ENCODE measurements around the gene VSTM5.

- no peak for TF ChIP-seq CTCF (IDR thresholded peaks at IDR 0.05 in 2 of 3, conservative IDR thresholded peaks at IDR 0.05 in 1 of 3; ENCODE audit: borderline replicate concordance in 1 of 3, insufficient read depth in 1 of 3, low read depth in 2 of 3, low read length in 2 of 3)
- TF ChIP-seq, protein P1, sequence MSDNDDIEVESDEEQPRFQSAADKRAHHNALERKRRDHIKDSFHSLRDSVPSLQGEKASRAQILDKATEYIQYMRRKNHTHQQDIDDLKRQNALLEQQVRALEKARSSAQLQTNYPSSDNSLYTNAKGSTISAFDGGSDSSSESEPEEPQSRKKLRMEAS (IDR thresholded peaks at IDR 0.05), result no peak
- TF ChIP-seq SIN3A (IDR thresholded peaks at IDR 0.05; ENCODE audit: low read depth), result no peak
- TF ChIP-seq POLR2A (IDR thresholded peaks at IDR 0.05; ENCODE audit: borderline replicate concordance, extremely low read depth, insufficient read depth, insufficient read length), result no peak
- no peak for TF ChIP-seq REST (IDR thresholded peaks at IDR 0.05; ENCODE audit: low read depth)
- no peak for TF ChIP-seq JUND (IDR thresholded peaks at IDR 0.05)
- TF ChIP-seq ZFX (IDR thresholded peaks at IDR 0.05), result no peak
- TF ChIP-seq EZH2 (IDR thresholded peaks at IDR 0.05), result no peak
- no peak for TF ChIP-seq CEBPB (IDR thresholded peaks at IDR 0.05; ENCODE audit: low read depth)
- TF ChIP-seq EZH2phosphoT487 (IDR thresholded peaks at IDR 0.05; ENCODE audit: borderline replicate concordance), result no peak
- TF ChIP-seq YY1 (IDR thresholded peaks at IDR 0.05; ENCODE audit: extremely low read depth, insufficient replicate concordance, low read depth, low read length), result no peak
- no peak for TF ChIP-seq POLR2AphosphoS5 (IDR thresholded peaks at IDR 0.05; ENCODE audit: low read depth, low read length)
- no peak for TF ChIP-seq RAD21 (IDR thresholded peaks at IDR 0.05; ENCODE audit: low read depth)
- TF ChIP-seq SP1 (IDR thresholded peaks at IDR 0.05; ENCODE audit: low read depth), result no peak
Observed at GRCh38 chr11:93861808-93862207, 11.4 kb upstream of the VSTM5 start.

Measured in HCT116 (cell line).